DMS79 treated with DMSO at 0.1 percent for 48 hours (cell line): ENCODE results near the gene TNS3.

ENCODE experiments used
- DNase-seq: peaks from one replicate; lab custom pipeline; 2025; lab: John Stamatoyannopoulos, UW

TNS3 gene

GRCh38 chr7:47329320-47329926 lies 252.5 kb downstream of the TNS3 start:
- DNase-seq, result no peak

GRCh38 chr7:47328392-47329319 lies 253.3 kb downstream of the TNS3 start:
- no peak for DNase-seq

GRCh38 chr7:47327698-47328391 lies 254.1 kb downstream of the TNS3 start:
- no peak for DNase-seq

- DNase-seq, result no peak
Observed at GRCh38 chr7:47327346-47327697, 254.6 kb downstream of the TNS3 start.

GRCh38 chr7:47326808-47327207 lies 255.1 kb downstream of the TNS3 start:
- DNase-seq, result no peak

GRCh38 chr7:47326220-47326619 lies 255.7 kb downstream of the TNS3 start:
- no peak for DNase-seq

- DNase-seq, result no peak
Observed at GRCh38 chr7:47325337-47325736, 256.6 kb downstream of the TNS3 start.

GRCh38 chr7:47323904-47324303 lies 258.0 kb downstream of the TNS3 start:
- no peak for DNase-seq

GRCh38 chr7:47322731-47323130 lies 259.2 kb downstream of the TNS3 start:
- no peak for DNase-seq

- DNase-seq, result no peak
Observed at GRCh38 chr7:47320296-47320695, 261.6 kb downstream of the TNS3 start.

GRCh38 chr7:47318395-47319182 lies 263.3 kb downstream of the TNS3 start:
- DNase-seq, result no peak

- no peak for DNase-seq
Observed at GRCh38 chr7:47317487-47317886, 264.4 kb downstream of the TNS3 start.

- no peak for DNase-seq
Observed at GRCh38 chr7:47314728-47315607, 266.9 kb downstream of the TNS3 start.

- no peak for DNase-seq
Observed at GRCh38 chr7:47314248-47314647, 267.7 kb downstream of the TNS3 start.

- no peak for DNase-seq
Observed at GRCh38 chr7:47313564-47313963, 268.3 kb downstream of the TNS3 start.

GRCh38 chr7:47311891-47312290 lies 270.0 kb downstream of the TNS3 start:
- DNase-seq, result no peak

GRCh38 chr7:47310020-47310419 lies 271.9 kb downstream of the TNS3 start:
- no peak for DNase-seq

GRCh38 chr7:47308808-47309207 lies 273.1 kb downstream of the TNS3 start:
- DNase-seq, result no peak

- DNase-seq, result no peak
Observed at GRCh38 chr7:47307311-47307710, 274.6 kb downstream of the TNS3 start.

GRCh38 chr7:47304727-47305719 lies 276.9 kb downstream of the TNS3 start:
- no peak for DNase-seq
